ENCODE results near the gene HINT3. TPM values are rescaled to one million over a fixed set of nuclear protein-coding genes. Genes with fewer than 3 reads are reported as not detected.

HINT3 gene
- total RNA-seq, 1 donor from 2014 or later: 17.5 TPM

DNA sequence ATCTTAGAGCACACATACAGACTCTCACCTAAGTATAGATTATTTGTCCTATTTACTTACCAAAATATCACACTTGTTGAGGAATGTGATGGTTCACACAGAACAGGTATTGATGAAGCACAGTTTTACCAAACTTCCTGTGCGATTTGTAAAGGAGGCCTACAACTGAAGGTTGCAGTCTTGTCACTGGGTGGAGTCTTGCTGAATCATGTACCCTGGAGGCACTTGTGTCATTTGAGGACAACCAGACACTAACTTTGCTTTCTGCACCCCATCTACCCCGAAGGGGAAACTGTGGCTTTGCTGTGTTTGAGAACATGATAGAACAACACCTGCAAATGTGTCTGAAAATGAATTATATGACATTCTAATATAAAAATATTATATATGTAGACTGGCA is 32.4 kb upstream of the HINT3 start:
- TF ChIP-seq, protein P1, sequence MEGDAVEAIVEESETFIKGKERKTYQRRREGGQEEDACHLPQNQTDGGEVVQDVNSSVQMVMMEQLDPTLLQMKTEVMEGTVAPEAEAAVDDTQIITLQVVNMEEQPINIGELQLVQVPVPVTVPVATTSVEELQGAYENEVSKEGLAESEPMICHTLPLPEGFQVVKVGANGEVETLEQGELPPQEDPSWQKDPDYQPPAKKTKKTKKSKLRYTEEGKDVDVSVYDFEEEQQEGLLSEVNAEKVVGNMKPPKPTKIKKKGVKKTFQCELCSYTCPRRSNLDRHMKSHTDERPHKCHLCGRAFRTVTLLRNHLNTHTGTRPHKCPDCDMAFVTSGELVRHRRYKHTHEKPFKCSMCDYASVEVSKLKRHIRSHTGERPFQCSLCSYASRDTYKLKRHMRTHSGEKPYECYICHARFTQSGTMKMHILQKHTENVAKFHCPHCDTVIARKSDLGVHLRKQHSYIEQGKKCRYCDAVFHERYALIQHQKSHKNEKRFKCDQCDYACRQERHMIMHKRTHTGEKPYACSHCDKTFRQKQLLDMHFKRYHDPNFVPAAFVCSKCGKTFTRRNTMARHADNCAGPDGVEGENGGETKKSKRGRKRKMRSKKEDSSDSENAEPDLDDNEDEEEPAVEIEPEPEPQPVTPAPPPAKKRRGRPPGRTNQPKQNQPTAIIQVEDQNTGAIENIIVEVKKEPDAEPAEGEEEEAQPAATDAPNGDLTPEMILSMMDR (IDR thresholded peaks at IDR 0.05; ENCODE audit: unreplicated experiment): no peak
- Mint-ChIP-seq H3K4me1 (peaks cover 12% of the 10 kb centered on the region), H3K27ac (no peak overlapping the region), H3K36me3 (peaks cover 34% of the 10 kb centered on the region), H3K9me3 (no peaks in the 10 kb centered on the region), H3K4me3 (no peak overlapping the region), H3K27me3 (ENCODE audit: low read depth) (no peaks in the 10 kb centered on the region)
- no peak for DNase-seq (ENCODE audit: low spot score in 2 of 2, unreplicated experiment in 2 of 2)

DNA sequence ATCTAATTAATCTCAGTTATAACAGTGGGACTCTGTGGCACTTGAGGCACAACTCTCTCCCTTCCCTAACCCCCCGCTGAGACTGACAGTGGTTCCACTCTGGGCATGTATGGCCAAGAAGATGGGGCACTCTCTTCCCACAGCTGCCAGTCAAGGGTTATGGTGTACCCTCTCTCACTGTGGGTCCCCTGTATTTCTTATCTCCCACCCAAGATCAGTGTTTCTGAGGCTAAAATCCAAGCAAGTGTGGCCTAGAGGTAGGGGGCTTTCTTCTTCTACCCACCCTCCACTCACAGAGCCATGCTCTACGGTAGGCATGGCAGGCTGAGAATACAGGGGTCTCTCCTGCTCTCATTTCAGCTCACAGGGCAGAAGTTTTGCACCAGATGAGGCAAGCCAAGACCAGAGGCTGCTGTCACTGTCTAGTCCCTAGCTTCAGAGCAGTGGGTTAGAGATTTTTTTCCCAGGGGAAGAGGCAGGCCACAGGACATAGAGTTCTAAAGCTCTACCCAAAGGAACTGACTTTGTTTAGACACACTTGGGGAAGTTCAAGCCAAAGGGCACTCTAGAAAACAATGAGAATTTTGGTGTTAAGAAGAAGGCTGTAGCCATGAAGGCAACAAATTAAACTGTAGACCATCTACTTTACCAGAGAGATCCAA is 31.7 kb upstream of the HINT3 start:
- Mint-ChIP-seq H3K4me1 (peaks cover 9% of the 10 kb centered on the region), H3K9me3 (no peaks in the 10 kb centered on the region), H3K36me3 (peaks cover 34% of the 10 kb centered on the region)

DNA sequence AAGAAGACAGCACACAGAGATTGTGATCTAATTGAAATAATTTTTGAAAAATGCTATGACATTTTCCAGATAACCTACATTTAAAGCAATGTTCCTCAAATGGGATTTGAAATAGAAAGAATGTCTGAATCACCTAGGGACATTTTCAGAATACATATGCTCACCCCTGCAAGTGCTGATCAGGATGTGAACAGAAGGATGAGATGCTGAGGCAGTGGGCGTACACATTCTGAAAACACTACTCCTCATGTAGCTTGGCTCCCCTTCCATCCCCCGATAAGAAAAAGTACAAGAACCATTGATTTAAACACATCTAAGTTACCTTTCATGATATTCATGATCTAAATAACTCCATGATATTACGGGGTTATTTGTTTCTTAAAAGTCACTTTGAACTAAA is 29.9 kb upstream of the HINT3 start:
- no peaks in the 10 kb centered on the region for H3K27me3 Mint-ChIP-seq (ENCODE audit: low read depth)
- H3K9me3 Mint-ChIP-seq: no peaks in the 10 kb centered on the region
- peaks cover 8% of the 10 kb centered on the region for H3K4me1 Mint-ChIP-seq
- no peak overlapping the region for H3K4me3 Mint-ChIP-seq
- TF ChIP-seq, protein P1 (IDR thresholded peaks at IDR 0.05; ENCODE audit: unreplicated experiment): no peak
- peaks cover 34% of the 10 kb centered on the region for H3K36me3 Mint-ChIP-seq
- no peak for DNase-seq (ENCODE audit: low spot score in 2 of 2, unreplicated experiment in 2 of 2)
- H3K27ac Mint-ChIP-seq: no peak overlapping the region

More for the DNA sequence above, 31.7 kb upstream of the HINT3 start:
- no peak for DNase-seq (ENCODE audit: low spot score in 2 of 2, unreplicated experiment in 2 of 2)
- Mint-ChIP-seq H3K27ac (no peak overlapping the region), H3K27me3 (ENCODE audit: low read depth) (no peaks in the 10 kb centered on the region), H3K4me3 (no peak overlapping the region)
- TF ChIP-seq, protein P1 (IDR thresholded peaks at IDR 0.05; ENCODE audit: unreplicated experiment): no peak

DNA sequence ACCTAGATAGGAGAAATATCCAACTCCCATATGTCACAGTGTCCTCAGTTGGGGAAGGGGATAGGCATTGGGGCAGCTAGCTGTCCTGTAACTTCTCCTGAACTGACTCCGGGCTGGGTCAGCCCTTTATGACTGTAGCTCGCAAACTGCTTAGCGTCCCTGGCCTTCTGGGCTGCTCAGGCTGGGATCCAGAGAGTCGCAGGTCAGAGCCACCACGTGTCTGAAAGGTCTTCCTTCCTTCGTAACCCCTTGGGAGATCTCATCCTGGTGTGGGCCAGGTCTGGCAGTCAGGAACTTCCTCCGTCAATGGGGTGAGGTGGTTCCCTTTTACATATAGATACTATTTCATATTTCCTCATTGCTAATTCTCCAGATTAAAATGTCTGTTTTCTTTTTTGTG is 28.8 kb upstream of the HINT3 start:
- TF ChIP-seq, protein P1 (IDR thresholded peaks at IDR 0.05; ENCODE audit: unreplicated experiment): no peak
- no peak for DNase-seq (ENCODE audit: low spot score in 2 of 2, unreplicated experiment in 2 of 2)
- Mint-ChIP-seq H3K36me3 (peaks cover 30% of the 10 kb centered on the region), H3K27me3 (ENCODE audit: low read depth) (no peaks in the 10 kb centered on the region), H3K27ac (no peak overlapping the region), H3K4me3 (no peak overlapping the region), H3K9me3 (no peaks in the 10 kb centered on the region), H3K4me1 (peaks cover 8% of the 10 kb centered on the region)

DNA sequence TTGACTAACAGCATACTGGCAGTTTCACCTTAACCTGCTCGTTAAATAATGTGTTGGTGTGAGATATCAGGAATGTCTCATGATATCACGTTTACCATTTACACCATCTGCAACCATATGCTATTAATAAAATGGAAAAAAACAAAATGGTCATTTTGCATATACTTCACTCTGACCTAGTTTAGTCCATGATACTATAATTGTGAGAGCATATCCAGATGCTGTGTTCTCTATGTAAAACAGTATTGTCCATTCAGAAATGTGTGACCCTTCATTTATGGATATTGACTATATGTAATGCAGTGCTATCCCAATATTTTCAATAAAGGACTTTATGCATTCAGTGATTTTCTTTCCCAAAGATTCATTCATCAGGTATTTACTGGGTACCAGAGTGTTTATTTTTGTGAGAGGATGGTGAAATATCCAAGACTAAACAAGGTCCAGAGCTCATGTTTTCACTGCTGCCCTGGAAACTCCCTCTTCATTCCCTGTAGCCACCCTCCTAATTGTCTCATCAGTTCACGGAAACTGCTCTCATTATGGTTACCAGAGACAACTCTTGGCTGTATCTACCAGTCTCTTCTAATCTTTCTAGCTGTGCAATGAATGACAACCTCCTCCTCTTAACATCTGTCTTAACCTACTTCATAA is 25.7 kb upstream of the HINT3 start:
- TF ChIP-seq, protein P1 (IDR thresholded peaks at IDR 0.05; ENCODE audit: unreplicated experiment): no peak
- Mint-ChIP-seq H3K4me1 (no peaks in the 10 kb centered on the region), H3K9me3 (no peaks in the 10 kb centered on the region), H3K27ac (no peak overlapping the region), H3K27me3 (ENCODE audit: low read depth) (no peaks in the 10 kb centered on the region), H3K4me3 (no peak overlapping the region), H3K36me3 (peaks cover 19% of the 10 kb centered on the region)
- no peak for DNase-seq (ENCODE audit: low spot score in 2 of 2, unreplicated experiment in 2 of 2)
